Trophoblast cell (in vitro differentiated cells and primary cell): ENCODE measurements around the gene APBB3.
A peak's percentile ranks its signal among the peaks of the same experiment; 100 is the strongest.

Experiments
- DNase-seq, 2 donors: peaks; one replicate each; pipeline ENCODE4 v3.0.0-alpha.2; 2016
- H2AFZ ChIP-seq: 2 replicates; pipeline ENCODE4 v1.6.1; 2013; ENCODE audit warnings: low read length, moderate library complexity, mild to moderate bottlenecking; ENCODE audit not compliant: insufficient read depth, poor library complexity
- H2AK5ac ChIP-seq: 2 replicates; pipeline ENCODE4 v1.6.1; 2013; ENCODE audit warnings: mild to moderate bottlenecking, low read length
- H2BK120ac ChIP-seq: 2 replicates; pipeline ENCODE4 v1.6.1; 2013; ENCODE audit warnings: low read length, mild to moderate bottlenecking, moderate library complexity; ENCODE audit not compliant: insufficient read depth, poor library complexity
- H2BK12ac ChIP-seq: 2 replicates; pipeline ENCODE4 v1.6.1; 2013; ENCODE audit warnings: mild to moderate bottlenecking, low read length, moderate library complexity
- H2BK5ac ChIP-seq: 2 replicates; pipeline ENCODE4 v1.6.1; 2013; ENCODE audit warnings: low read length, low read depth, moderate library complexity, mild to moderate bottlenecking; ENCODE audit not compliant: poor library complexity
- H3K14ac ChIP-seq: 2 replicates; pipeline ENCODE4 v1.6.1; 2013; ENCODE audit warnings: mild to moderate bottlenecking, low read length
- H3K18ac ChIP-seq: 2 replicates; pipeline ENCODE4 v1.6.1; 2013; ENCODE audit warnings: mild to moderate bottlenecking, low read length
- H3K23ac ChIP-seq: 2 replicates; pipeline ENCODE4 v1.6.1; 2013; ENCODE audit warnings: low read length
- H3K27ac ChIP-seq: 2 replicates; pipeline ENCODE4 v1.5.1; 2013; ENCODE audit warnings: low read depth, mild to moderate bottlenecking, inconsistent platforms, low read length, moderate library complexity
- H3K27me3 ChIP-seq: 2 replicates; pipeline ENCODE4 v1.6.1; 2013; ENCODE audit warnings: inconsistent platforms, mild to moderate bottlenecking, low read length, moderate library complexity; ENCODE audit not compliant: insufficient read depth
- H3K36me3 ChIP-seq, 2 experiments: 1 replicate in 1 of 2; 2 replicates in 1 of 2; pipeline ENCODE4 v1.6.1; 2013; ENCODE audit warnings: low read length in 2 of 2, mild to moderate bottlenecking in 2 of 2, moderate library complexity in 1 of 2; ENCODE audit not compliant: insufficient read depth in 2 of 2, control insufficient read depth in 1 of 2
- H3K4ac ChIP-seq: 2 replicates; pipeline ENCODE4 v1.6.1; 2013; ENCODE audit warnings: low read depth, mild to moderate bottlenecking, low read length, moderate library complexity
- H3K4me1 ChIP-seq, 2 experiments: 1 replicate in 1 of 2; 2 replicates in 1 of 2; pipeline ENCODE4 v1.6.1; 2013; ENCODE audit warnings: low read length in 2 of 2, mild to moderate bottlenecking in 2 of 2, moderate library complexity in 1 of 2; ENCODE audit not compliant: insufficient read depth in 2 of 2, control insufficient read depth in 1 of 2
- H3K4me2 ChIP-seq: 2 replicates; pipeline ENCODE4 v1.6.1; 2013; ENCODE audit warnings: inconsistent platforms, mild to moderate bottlenecking, low read length, moderate library complexity
- H3K4me3 ChIP-seq: 2 replicates; pipeline ENCODE4 v1.5.1; 2013; ENCODE audit warnings: mild to moderate bottlenecking, low read depth, low read length, inconsistent platforms
- H3K79me1 ChIP-seq: one replicate; pipeline ENCODE4 v1.6.1; 2013; ENCODE audit warnings: low read length
- H3K79me2 ChIP-seq: 2 replicates; pipeline ENCODE4 v1.6.1; 2013; ENCODE audit warnings: low read length, mild to moderate bottlenecking; ENCODE audit not compliant: control insufficient read depth, insufficient read depth, poor library complexity
- H3K9ac ChIP-seq: 2 replicates; pipeline ENCODE4 v1.6.1; 2013; ENCODE audit warnings: mild to moderate bottlenecking, low read length
- H3K9me3 ChIP-seq: 2 replicates; pipeline ENCODE4 v1.6.1; 2013; ENCODE audit warnings: low read depth, mild to moderate bottlenecking, control low read depth, inconsistent platforms, low read length; ENCODE audit not compliant: insufficient read depth
- H4K12ac ChIP-seq: 2 replicates; pipeline ENCODE4 v1.6.1; 2013; ENCODE audit warnings: low read depth, mild to moderate bottlenecking, low read length, moderate library complexity
- H4K8ac ChIP-seq: 2 replicates; pipeline ENCODE4 v1.6.1; 2013; ENCODE audit warnings: low read depth, mild to moderate bottlenecking, low read length, moderate library complexity
- H4K91ac ChIP-seq: one replicate; pipeline ENCODE4 v1.6.1; 2013; ENCODE audit warnings: low read depth, mild to moderate bottlenecking, low read length, moderate library complexity
- WGBS: extraction: QIAGEN DNeasy Blood & Tissue Kit; methylation state at CpG from one replicate; pipeline ENCODE4 v1.1.7; 2013; ENCODE audit warnings: missing lambda C conversion rate; ENCODE audit not compliant: insufficient read length, insufficient coverage; ENCODE audit errors: extremely low coverage; 5-methylcytosine and 5-hydroxymethylcytosine counted together

The APBB3 gene

GRCh38 chr5:140547508-140548299 is 16.7 kb downstream of the APBB3 start, which contains the start of gene EIF4EBP3:
Gene EIF4EBP3 (plus strand): TSS chr5:140547662. CDS start chr5:140547738, 76 bp downstream.
- peak; percentile 95 to 98 for DNase-seq

GRCh38 chr5:140546851-140547507 is 17.4 kb downstream of the APBB3 start:
- H2BK5ac ChIP-seq = no peak overlapping the region
- no peak overlapping the region for H4K91ac ChIP-seq
- no peaks in the 10 kb centered on the region for H3K27me3 ChIP-seq
- no peak overlapping the region for H4K12ac ChIP-seq
- H3K27ac ChIP-seq = no peak overlapping the region
- no peak overlapping the region for H2AK5ac ChIP-seq
- H3K36me3 ChIP-seq = peaks cover 26 to 37% of the 10 kb centered on the region in 2 experiments
- H2BK12ac ChIP-seq = no peak overlapping the region
- no peaks in the 10 kb centered on the region for H3K9me3 ChIP-seq
- H4K8ac ChIP-seq = no peak overlapping the region
- H3K23ac ChIP-seq = no peak overlapping the region
- H2AFZ ChIP-seq = no peak overlapping the region
- H3K4me3 ChIP-seq = no peak overlapping the region
- H3K4me2 ChIP-seq = peak overlapping the region; percentile 94
- no peaks in the 10 kb centered on the region for H3K79me1 ChIP-seq
- H3K18ac ChIP-seq = no peak overlapping the region
- no peak overlapping the region for H2BK120ac ChIP-seq
- peak; percentile 43 to 56 for DNase-seq
- no peak overlapping the region for H3K9ac ChIP-seq
- WGBS = no CpG with 5 or more reads among the region's 13 CpGs
- H3K4ac ChIP-seq = no peak overlapping the region
- H3K79me2 ChIP-seq = no peaks in the 10 kb centered on the region
- no peak overlapping the region for H3K14ac ChIP-seq
- peaks cover 10 to 16% of the 10 kb centered on the region in 2 experiments for H3K4me1 ChIP-seq

More at GRCh38 chr5:140547508-140548299, 16.7 kb downstream of the APBB3 start, which contains the start of gene EIF4EBP3:
- WGBS = no CpG with 5 or more reads among the region's 52 CpGs
- Histone ChIP-seq H2BK120ac (no peak within 1 kb of the TSS), H2BK12ac (no peak within 1 kb of the TSS), H3K14ac (peak within 1 kb of the TSS; percentile 7), H3K4ac (no peak within 1 kb of the TSS), H3K79me1 (no peaks in the 10 kb centered on the region), H3K9ac (peak within 1 kb of the TSS; percentile 14), H4K8ac (no peak within 1 kb of the TSS), H3K4me3 (peak within 1 kb of the TSS; percentile 56), H3K79me2 (no peaks in the 10 kb centered on the region), H3K4me2 (peak within 1 kb of the TSS; percentile 94), H3K27ac (no peak within 1 kb of the TSS), H2AK5ac (no peak within 1 kb of the TSS), H3K23ac (no peak within 1 kb of the TSS), H3K36me3 (peaks cover 23 to 33% of the 10 kb centered on the region in 2 experiments), H3K18ac (no peak within 1 kb of the TSS), H2AFZ (no peak within 1 kb of the TSS), H4K91ac (no peak within 1 kb of the TSS), H3K27me3 (no peaks in the 10 kb centered on the region), H2BK5ac (no peak within 1 kb of the TSS), H3K9me3 (no peaks in the 10 kb centered on the region), H3K4me1 (peaks cover 10 to 16% of the 10 kb centered on the region in 2 experiments), H4K12ac (peak within 1 kb of the TSS; percentile 15)

DNA sequence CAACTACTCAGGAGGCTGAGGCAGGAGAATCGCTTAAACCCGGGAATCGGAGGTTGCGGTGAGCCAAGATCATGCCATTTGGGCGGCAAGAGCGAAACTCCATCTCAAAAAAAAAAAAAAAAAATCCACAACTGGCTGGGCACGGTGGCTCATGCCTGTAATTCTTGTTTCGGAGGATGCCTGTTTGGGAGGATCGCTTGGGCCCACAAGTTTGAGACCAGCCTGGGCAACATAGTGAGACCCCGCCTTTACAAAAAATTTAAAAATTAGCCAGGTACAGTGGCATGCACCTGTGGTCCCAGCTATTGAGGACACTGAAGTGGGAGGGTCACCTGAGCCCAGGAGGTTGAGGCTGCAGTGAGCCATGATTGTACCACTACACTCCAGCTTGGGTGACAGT is 18.8 kb downstream of the APBB3 start:
- Histone ChIP-seq H3K9me3 (no peaks in the 10 kb centered on the region), H3K4me3 (no peak overlapping the region), H4K12ac (no peak overlapping the region), H4K91ac (no peak overlapping the region), H2BK120ac (no peak overlapping the region), H3K4ac (no peak overlapping the region), H4K8ac (no peak overlapping the region), H3K18ac (no peak overlapping the region), H3K79me1 (no peaks in the 10 kb centered on the region), H3K4me2 (no peak overlapping the region), H3K79me2 (no peaks in the 10 kb centered on the region), H3K27me3 (no peaks in the 10 kb centered on the region), H3K4me1 (peaks cover 10 to 16% of the 10 kb centered on the region in 2 experiments), H3K23ac (no peak overlapping the region), H3K9ac (no peak overlapping the region), H2AFZ (no peak overlapping the region), H3K36me3 (peaks cover 19 to 33% of the 10 kb centered on the region in 2 experiments), H3K27ac (no peak overlapping the region), H3K14ac (no peak overlapping the region), H2BK5ac (no peak overlapping the region), H2AK5ac (no peak overlapping the region), H2BK12ac (no peak overlapping the region)
- no peak for DNase-seq
- no CpG with 5 or more reads among the region's 10 CpGs for WGBS

GRCh38 chr5:140544986-140545385 is 19.4 kb downstream of the APBB3 start:
- no peak overlapping the region for H3K4me3 ChIP-seq
- no peak overlapping the region for H3K9ac ChIP-seq
- no peak overlapping the region for H3K14ac ChIP-seq
- no peak overlapping the region for H3K23ac ChIP-seq
- H2AK5ac ChIP-seq = no peak overlapping the region
- no peaks in the 10 kb centered on the region for H3K79me2 ChIP-seq
- H3K9me3 ChIP-seq = no peaks in the 10 kb centered on the region
- H3K79me1 ChIP-seq = no peaks in the 10 kb centered on the region
- no peak overlapping the region for H4K8ac ChIP-seq
- WGBS = no CpG with 5 or more reads among the region's 7 CpGs
- no peak overlapping the region for H2AFZ ChIP-seq
- no peak overlapping the region for H4K12ac ChIP-seq
- no peak overlapping the region for H2BK5ac ChIP-seq
- H4K91ac ChIP-seq = no peak overlapping the region
- no peak overlapping the region for H3K18ac ChIP-seq
- DNase-seq = no peak
- H3K4ac ChIP-seq = no peak overlapping the region
- no peak overlapping the region for H2BK12ac ChIP-seq
- no peak overlapping the region for H3K4me2 ChIP-seq
- H3K4me1 ChIP-seq = peaks cover 10 to 16% of the 10 kb centered on the region in 2 experiments
- H3K36me3 ChIP-seq = peaks cover 14 to 26% of the 10 kb centered on the region in 2 experiments
- no peaks in the 10 kb centered on the region for H3K27me3 ChIP-seq
- no peak overlapping the region for H2BK120ac ChIP-seq
- H3K27ac ChIP-seq = no peak overlapping the region
